HCT116 (cell line): ENCODE data around the gene SPA17. TPM values are rescaled to one million over a fixed set of nuclear protein-coding genes. Genes with fewer than 3 reads are reported as not detected.

Experiments
- ATAC-seq: fragments of 200-7000 bp; cut with Tn5 transposase; 2 replicates; pipeline ENCODE4 v1.9.1; 2020; ENCODE audit warnings: mild to moderate bottlenecking, moderate library complexity
- BruUV-seq: library from RNA; stranded (reverse); fragments of 400-500 nt; replicated peaks from 2 replicates; lab custom pipeline; 2021; lab: Mats Ljungman, UMichigan
- CTCF ChIA-PET: fragments of 300-600 bp; sonication (Branson Sonifier 250); formaldehyde crosslinking; loops from one replicate; lab custom pipeline; 2021; ENCODE audit warnings: antibody characterized with exemption; lab: Charles Lee
- POLR2A ChIA-PET: fragments of 300-600, 350-600 bp; sonication (Branson Sonifier 250); formaldehyde crosslinking; loops from one replicate; lab custom pipeline; 2021; ENCODE audit warnings: antibody characterized with exemption; lab: Charles Lee
- RAD21 ChIA-PET, 2 experiments: fragments of 300-600 bp; sonication (Branson Sonifier 250); formaldehyde crosslinking; loops; one replicate each; lab custom pipeline; 2023; ENCODE audit warnings: low total read pairs in 2 of 2; ENCODE audit not compliant: uncharacterized antibody in 2 of 2, unreplicated experiment in 2 of 2, low non-redundant PET in 1 of 2; lab: Charles Lee
- DNase-seq: peaks from one replicate; pipeline ENCODE4 v3.0.0-alpha.2; 2010; ENCODE audit warnings: low read depth, low spot score
- H2AFZ ChIP-seq: fragments of 200-600 bp; shearing (Covaris generic), sonication (generic); 2 replicates; pipeline ENCODE4 v1.6.1; 2017; ENCODE audit warnings: low read depth, mixed run types, mixed read lengths, antibody characterized with exemption, low read length; ENCODE audit not compliant: poor library complexity, severe bottlenecking
- H3K27ac ChIP-seq: 2 replicates; pipeline ENCODE4 v1.5.1; 2012; ENCODE audit warnings: low read depth, low read length
- H3K27me3 ChIP-seq: fragments of 200-600 bp; sonication (generic); 2 replicates; pipeline ENCODE4 v1.6.1; 2016; ENCODE audit warnings: mixed run types, low read length, mixed read lengths; ENCODE audit not compliant: insufficient read depth
- H3K36me3 ChIP-seq, 2 experiments: fragments of 200-500 bp in 1 of 2; fragments of 200-600 bp in 1 of 2; sonication (Bioruptor generic) in 1 of 2; sonication (generic) in 1 of 2; 2 replicates each; pipeline versions ENCODE4 v1.5.1 to v1.6.1; 2014 to 2016; ENCODE audit warnings: low read length in 2 of 2, inconsistent platforms in 1 of 2, mixed read lengths in 1 of 2, mixed run types in 1 of 2; ENCODE audit not compliant: insufficient read depth in 2 of 2, control insufficient read depth in 1 of 2
- H3K4me1 ChIP-seq, 2 experiments: fragments of 200-600 bp in 1 of 2; sonication (generic) in 1 of 2; 2 replicates each; pipeline versions ENCODE4 v1.5.1 to v1.6.1; 2012 to 2017; ENCODE audit warnings: low read length in 2 of 2, inconsistent platforms in 1 of 2, mild to moderate bottlenecking in 1 of 2, mixed read lengths in 1 of 2, mixed run types in 1 of 2, moderate library complexity in 1 of 2; ENCODE audit not compliant: insufficient read depth in 2 of 2, control insufficient read depth in 1 of 2
- H3K4me2 ChIP-seq: fragments of 200-600 bp; sonication (generic); 2 replicates; pipeline ENCODE4 v1.6.1; 2017; ENCODE audit warnings: mixed run types, low read length, mixed read lengths
- H3K4me3 ChIP-seq, 2 experiments: fragments of 200-600 bp in 1 of 2; sonication (generic) in 1 of 2; replicated peaks in 1 of 2; 2 replicates each; pipeline ENCODE4 v1.5.1; 2011 to 2016; ENCODE audit warnings: low read length in 2 of 2, control low read depth in 1 of 2, low read depth in 1 of 2, mild to moderate bottlenecking in 1 of 2, mixed read lengths in 1 of 2, mixed run types in 1 of 2
- H3K79me2 ChIP-seq: fragments of 200-600 bp; sonication (generic); 2 replicates; pipeline ENCODE4 v1.6.1; 2017; ENCODE audit warnings: mild to moderate bottlenecking, mixed run types, low read length, moderate library complexity, mixed read lengths; ENCODE audit not compliant: insufficient read depth
- H3K9ac ChIP-seq: fragments of 200-600 bp; sonication (generic); 2 replicates; pipeline ENCODE4 v1.6.1; 2016; ENCODE audit warnings: low read length, mixed read lengths
- H3K9me2 ChIP-seq: fragments of 200-600 bp; sonication (generic), shearing (Covaris generic); 2 replicates; pipeline ENCODE4 v1.6.1; 2017; ENCODE audit warnings: mixed run types, mild to moderate bottlenecking, moderate library complexity; ENCODE audit not compliant: insufficient read depth
- H3K9me3 ChIP-seq, 2 experiments: fragments of 200-500 bp in 1 of 2; fragments of 200-600 bp in 1 of 2; sonication (Bioruptor generic) in 1 of 2; sonication (generic) in 1 of 2; 2 replicates each; pipeline ENCODE4 v1.6.1; 2014 to 2017; ENCODE audit warnings: low read length in 2 of 2, mixed read lengths in 2 of 2, inconsistent platforms in 1 of 2, low read depth in 1 of 2, mild to moderate bottlenecking in 1 of 2, mixed run types in 1 of 2, moderate library complexity in 1 of 2; ENCODE audit not compliant: control insufficient read depth in 1 of 2, insufficient read depth in 1 of 2
- H4K20me1 ChIP-seq: fragments of 200-600 bp; sonication (generic), shearing (Covaris generic); 2 replicates; pipeline ENCODE4 v1.6.1; 2017; ENCODE audit warnings: mixed run types, mild to moderate bottlenecking, moderate library complexity; ENCODE audit not compliant: insufficient read depth
- CEBPB ChIP-seq: IDR thresholded peaks from 2 replicates; pipeline ENCODE4 v1.6.1; 2012; ENCODE audit warnings: low read depth
- EGR1 ChIP-seq: IDR thresholded peaks from 2 replicates; pipeline ENCODE4 v1.6.1; 2012; ENCODE audit warnings: low read depth
- ELF1 ChIP-seq: IDR thresholded peaks from 2 replicates; pipeline ENCODE4 v1.6.1; 2012; ENCODE audit warnings: low read depth, borderline replicate concordance
- EZH2 ChIP-seq: fragments of 200-600 bp; sonication (generic); IDR thresholded peaks from 2 replicates; pipeline ENCODE4 v1.6.1; 2017; ENCODE audit warnings: antibody characterized with exemption, mixed run types
- FOSL1 ChIP-seq: IDR thresholded peaks from 2 replicates; pipeline ENCODE4 v1.6.1; 2012; ENCODE audit warnings: low read depth
- JUND ChIP-seq: IDR thresholded peaks from 2 replicates; pipeline ENCODE4 v1.6.1; 2012
- POLR2A ChIP-seq: IDR thresholded peaks from 2 replicates; pipeline ENCODE4 v1.7.0; 2011; ENCODE audit warnings: borderline replicate concordance; ENCODE audit not compliant: insufficient read depth, insufficient read length; ENCODE audit errors: extremely low read depth
- POLR2AphosphoS5 ChIP-seq: IDR thresholded peaks from 2 replicates; pipeline ENCODE4 v1.6.1; 2011; ENCODE audit warnings: mild to moderate bottlenecking, low read depth, low read length, moderate library complexity
- RAD21 ChIP-seq: IDR thresholded peaks from 2 replicates; pipeline ENCODE4 v1.6.1; 2012; ENCODE audit warnings: low read depth, mild to moderate bottlenecking
- REST ChIP-seq: IDR thresholded peaks from 2 replicates; pipeline ENCODE4 v1.6.1; 2012; ENCODE audit warnings: low read depth
- SIN3A ChIP-seq: IDR thresholded peaks from 2 replicates; pipeline ENCODE4 v1.6.1; 2012; ENCODE audit warnings: low read depth
- SRF ChIP-seq: IDR thresholded peaks from 2 replicates; pipeline ENCODE4 v1.6.1; 2012; ENCODE audit warnings: low read depth
- TCF7L2 ChIP-seq: IDR thresholded peaks from 2 replicates; pipeline ENCODE4 v1.7.0; 2011; ENCODE audit warnings: borderline replicate concordance, inconsistent platforms; ENCODE audit not compliant: insufficient read depth, insufficient read length; ENCODE audit errors: extremely low read depth
- YY1 ChIP-seq: IDR thresholded peaks from 2 replicates; pipeline ENCODE4 v1.6.1; 2011; ENCODE audit warnings: low read length, low read depth, moderate library complexity, mild to moderate bottlenecking; ENCODE audit not compliant: insufficient replicate concordance; ENCODE audit errors: extremely low read depth
- ZFX ChIP-seq: fragments of 450-650 bp; IDR thresholded peaks from 2 replicates; pipeline ENCODE4 v1.6.1; 2017
- ZNF274 ChIP-seq: fragments of 200-500 bp; sonication (Bioruptor generic); IDR thresholded peaks from 2 replicates; pipeline ENCODE4 v1.6.1; 2014; ENCODE audit warnings: mild to moderate bottlenecking, low read depth, low read length, inconsistent platforms
- intact Hi-C: fragments of 100-400 bp; cut with micrococcal nuclease; formaldehyde crosslinking; loops from 2 replicates; pipeline ENCODE4 v1.10.0; 2022
- total RNA-seq: library from RNA; stranded (reverse); gene quantifications from one replicate; pipeline ENCODE4 v1.2.1, GENCODE V29; 2021; ENCODE audit not compliant: unreplicated experiment
- TF ChIP-seq, protein P1 (sequence below): IDR thresholded peaks from 2 replicates; pipeline ENCODE4 v1.6.1; 2011; ENCODE audit warnings: mild to moderate bottlenecking, low read length, moderate library complexity; ENCODE audit not compliant: insufficient replicate concordance; ENCODE audit errors: extremely low read depth
- TF ChIP-seq, protein P2 (sequence below), 3 experiments: fragments of 200-600 bp in 1 of 3; sonication (generic) in 1 of 3; IDR thresholded peaks in 2 of 3; conservative IDR thresholded peaks in 1 of 3; 2 replicates each; pipeline ENCODE4 v1.5.1; 2012 to 2017; ENCODE audit warnings: low read depth in 2 of 3, low read length in 2 of 3, antibody characterized with exemption in 1 of 3, borderline replicate concordance in 1 of 3, control low read depth in 1 of 3, mild to moderate bottlenecking in 1 of 3, mixed read lengths in 1 of 3, mixed run types in 1 of 3, moderate library complexity in 1 of 3; ENCODE audit not compliant: insufficient read depth in 1 of 3
- TF ChIP-seq, protein P3 (sequence below): IDR thresholded peaks from 2 replicates; pipeline ENCODE4 v1.6.1; 2012
- TF ChIP-seq, protein P4 (sequence below): IDR thresholded peaks from 2 replicates; pipeline ENCODE4 v1.6.1; 2012

SPA17 gene
- total RNA-seq, 1 experiment from 2014 or later = 12.9 TPM

DNA sequence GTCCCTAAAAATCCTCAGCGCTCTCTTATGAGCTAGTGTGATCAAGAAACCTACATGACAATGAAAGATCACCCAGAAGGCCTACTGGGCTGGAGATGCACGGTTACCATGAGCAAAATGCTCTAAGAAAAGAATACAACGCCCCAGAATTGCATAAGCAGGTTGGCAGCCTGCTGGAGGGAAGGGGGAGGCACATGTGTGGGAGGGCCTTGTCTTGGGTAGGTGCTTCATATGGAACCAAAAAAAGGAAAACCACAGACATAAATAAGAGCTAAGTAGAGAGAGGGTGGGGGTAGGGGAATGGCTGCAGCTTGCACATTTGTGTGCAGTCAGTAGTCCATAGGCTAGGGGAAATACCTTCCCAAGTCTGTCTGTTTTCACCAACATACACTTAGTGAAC, 3.0 kb upstream of the SPA17 start:
- RAD21 ChIA-PET = no interaction called here
- POLR2A ChIA-PET = no interaction called here
- CTCF ChIA-PET = interaction anchor here (2.0 to 3.0 kb wide), 3 partner anchors 76 to 123 kb away, joined by 6 to 28 read pairs (median 18); partner anchors contain the start of gene ESAM
- H4K20me1 ChIP-seq = no peaks in the 10 kb centered on the region
- H3K79me2 ChIP-seq = no peaks in the 10 kb centered on the region
- H3K9ac ChIP-seq = no peak overlapping the region
- H3K9me2 ChIP-seq = no peaks in the 10 kb centered on the region
- H3K27me3 ChIP-seq = no peaks in the 10 kb centered on the region
- H3K27ac ChIP-seq = no peak overlapping the region
- BruUV-seq = no TSS peak
- H3K9me3 ChIP-seq = no peaks in the 10 kb centered on the region
- ATAC-seq = no peak
- no peak overlapping the region for H3K4me3 ChIP-seq
- no peak overlapping the region for H3K4me2 ChIP-seq
- TF ChIP-seq JUND (no peak), ZFX (no peak), REST (no peak), CEBPB (no peak), EGR1 (no peak), SIN3A (no peak), TCF7L2 (no peak), YY1 (no peak), ZNF274 (no peak), FOSL1 (no peak), EZH2 (no peak), SRF (no peak), POLR2AphosphoS5 (no peak), ELF1 (no peak), RAD21 (no peak), POLR2A (no peak)
- TF ChIP-seq, protein P1, sequence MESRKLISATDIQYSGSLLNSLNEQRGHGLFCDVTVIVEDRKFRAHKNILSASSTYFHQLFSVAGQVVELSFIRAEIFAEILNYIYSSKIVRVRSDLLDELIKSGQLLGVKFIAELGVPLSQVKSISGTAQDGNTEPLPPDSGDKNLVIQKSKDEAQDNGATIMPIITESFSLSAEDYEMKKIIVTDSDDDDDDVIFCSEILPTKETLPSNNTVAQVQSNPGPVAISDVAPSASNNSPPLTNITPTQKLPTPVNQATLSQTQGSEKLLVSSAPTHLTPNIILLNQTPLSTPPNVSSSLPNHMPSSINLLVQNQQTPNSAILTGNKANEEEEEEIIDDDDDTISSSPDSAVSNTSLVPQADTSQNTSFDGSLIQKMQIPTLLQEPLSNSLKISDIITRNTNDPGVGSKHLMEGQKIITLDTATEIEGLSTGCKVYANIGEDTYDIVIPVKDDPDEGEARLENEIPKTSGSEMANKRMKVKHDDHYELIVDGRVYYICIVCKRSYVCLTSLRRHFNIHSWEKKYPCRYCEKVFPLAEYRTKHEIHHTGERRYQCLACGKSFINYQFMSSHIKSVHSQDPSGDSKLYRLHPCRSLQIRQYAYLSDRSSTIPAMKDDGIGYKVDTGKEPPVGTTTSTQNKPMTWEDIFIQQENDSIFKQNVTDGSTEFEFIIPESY = no peak
- TF ChIP-seq, protein P2, sequence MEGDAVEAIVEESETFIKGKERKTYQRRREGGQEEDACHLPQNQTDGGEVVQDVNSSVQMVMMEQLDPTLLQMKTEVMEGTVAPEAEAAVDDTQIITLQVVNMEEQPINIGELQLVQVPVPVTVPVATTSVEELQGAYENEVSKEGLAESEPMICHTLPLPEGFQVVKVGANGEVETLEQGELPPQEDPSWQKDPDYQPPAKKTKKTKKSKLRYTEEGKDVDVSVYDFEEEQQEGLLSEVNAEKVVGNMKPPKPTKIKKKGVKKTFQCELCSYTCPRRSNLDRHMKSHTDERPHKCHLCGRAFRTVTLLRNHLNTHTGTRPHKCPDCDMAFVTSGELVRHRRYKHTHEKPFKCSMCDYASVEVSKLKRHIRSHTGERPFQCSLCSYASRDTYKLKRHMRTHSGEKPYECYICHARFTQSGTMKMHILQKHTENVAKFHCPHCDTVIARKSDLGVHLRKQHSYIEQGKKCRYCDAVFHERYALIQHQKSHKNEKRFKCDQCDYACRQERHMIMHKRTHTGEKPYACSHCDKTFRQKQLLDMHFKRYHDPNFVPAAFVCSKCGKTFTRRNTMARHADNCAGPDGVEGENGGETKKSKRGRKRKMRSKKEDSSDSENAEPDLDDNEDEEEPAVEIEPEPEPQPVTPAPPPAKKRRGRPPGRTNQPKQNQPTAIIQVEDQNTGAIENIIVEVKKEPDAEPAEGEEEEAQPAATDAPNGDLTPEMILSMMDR (IDR thresholded peaks at IDR 0.05 in 2 of 3, conservative IDR thresholded peaks at IDR 0.05 in 1 of 3; ENCODE audit: borderline replicate concordance in 1 of 3, insufficient read depth in 1 of 3, low read depth in 2 of 3, low read length in 2 of 3) = no peak
- TF ChIP-seq, protein P3, sequence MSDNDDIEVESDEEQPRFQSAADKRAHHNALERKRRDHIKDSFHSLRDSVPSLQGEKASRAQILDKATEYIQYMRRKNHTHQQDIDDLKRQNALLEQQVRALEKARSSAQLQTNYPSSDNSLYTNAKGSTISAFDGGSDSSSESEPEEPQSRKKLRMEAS = no peak
- TF ChIP-seq, protein P4, sequence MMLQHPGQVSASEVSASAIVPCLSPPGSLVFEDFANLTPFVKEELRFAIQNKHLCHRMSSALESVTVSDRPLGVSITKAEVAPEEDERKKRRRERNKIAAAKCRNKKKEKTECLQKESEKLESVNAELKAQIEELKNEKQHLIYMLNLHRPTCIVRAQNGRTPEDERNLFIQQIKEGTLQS = no peak
- peaks cover 3 to 20% of the 10 kb centered on the region in 2 experiments; a peak in 3 of 4 replicates for H3K4me1 ChIP-seq
- intact Hi-C loops = no loop called here
- H2AFZ ChIP-seq = no peak overlapping the region
- H3K36me3 ChIP-seq = no peaks in the 10 kb centered on the region
- DNase-seq = no peak
